ENCODE results near the gene GPRIN1. TPM values are rescaled to one million over a fixed set of nuclear protein-coding genes. Genes with fewer than 3 reads are reported as not detected.

GPRIN1 gene
- total RNA-seq, 3 donors from 2014 or later = 0.64 to 1.2 (median 0.98) TPM

DNA sequence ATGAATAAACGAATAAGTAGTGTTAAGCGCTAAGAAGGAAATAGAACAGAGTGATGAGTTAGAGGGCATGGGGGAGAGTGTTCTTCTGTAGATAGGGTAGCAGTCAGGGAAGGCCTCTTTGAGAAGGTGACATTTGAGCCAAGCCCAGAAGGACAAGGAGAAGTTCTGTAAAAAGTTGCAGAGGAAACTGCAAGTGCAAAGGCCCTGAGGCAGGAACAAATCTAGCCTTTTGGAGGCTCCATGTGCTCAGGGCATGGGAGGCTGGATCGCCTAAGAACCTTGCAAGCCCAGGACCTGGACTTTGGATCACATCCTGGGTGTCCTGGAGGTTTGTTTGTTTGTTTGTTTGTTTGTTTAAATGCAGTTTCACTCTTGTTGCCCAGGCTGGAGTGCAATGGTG, 28.5 kb upstream of the GPRIN1 start:
- intact Hi-C loops (cut with DNase I; ENCODE audit: low total_unique reads) = loop anchor here (5.0 kb wide), 1 partner anchor 346 kb away; no protein-coding TSS in a partner anchor
- Histone ChIP-seq H3K9me3 (no peaks in the 10 kb centered on the region), H3K4me3 (no peak overlapping the region), H3K4me1 (no peaks in the 10 kb centered on the region), H3K36me3 (no peaks in the 10 kb centered on the region), H3K27me3 (peaks cover 0 to 13% of the 10 kb centered on the region in 2 donors), H3K27ac (no peak overlapping the region)
- no peak for DNase-seq (ENCODE audit: low spot score in 2 of 2)
- TF ChIP-seq POLR2A (IDR thresholded peaks at IDR 0.05) (no peak), POLR2AphosphoS5 (IDR thresholded peaks at IDR 0.05) (no peak)
- TF ChIP-seq, protein P1, sequence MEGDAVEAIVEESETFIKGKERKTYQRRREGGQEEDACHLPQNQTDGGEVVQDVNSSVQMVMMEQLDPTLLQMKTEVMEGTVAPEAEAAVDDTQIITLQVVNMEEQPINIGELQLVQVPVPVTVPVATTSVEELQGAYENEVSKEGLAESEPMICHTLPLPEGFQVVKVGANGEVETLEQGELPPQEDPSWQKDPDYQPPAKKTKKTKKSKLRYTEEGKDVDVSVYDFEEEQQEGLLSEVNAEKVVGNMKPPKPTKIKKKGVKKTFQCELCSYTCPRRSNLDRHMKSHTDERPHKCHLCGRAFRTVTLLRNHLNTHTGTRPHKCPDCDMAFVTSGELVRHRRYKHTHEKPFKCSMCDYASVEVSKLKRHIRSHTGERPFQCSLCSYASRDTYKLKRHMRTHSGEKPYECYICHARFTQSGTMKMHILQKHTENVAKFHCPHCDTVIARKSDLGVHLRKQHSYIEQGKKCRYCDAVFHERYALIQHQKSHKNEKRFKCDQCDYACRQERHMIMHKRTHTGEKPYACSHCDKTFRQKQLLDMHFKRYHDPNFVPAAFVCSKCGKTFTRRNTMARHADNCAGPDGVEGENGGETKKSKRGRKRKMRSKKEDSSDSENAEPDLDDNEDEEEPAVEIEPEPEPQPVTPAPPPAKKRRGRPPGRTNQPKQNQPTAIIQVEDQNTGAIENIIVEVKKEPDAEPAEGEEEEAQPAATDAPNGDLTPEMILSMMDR (IDR thresholded peaks at IDR 0.05) = no peak

DNA sequence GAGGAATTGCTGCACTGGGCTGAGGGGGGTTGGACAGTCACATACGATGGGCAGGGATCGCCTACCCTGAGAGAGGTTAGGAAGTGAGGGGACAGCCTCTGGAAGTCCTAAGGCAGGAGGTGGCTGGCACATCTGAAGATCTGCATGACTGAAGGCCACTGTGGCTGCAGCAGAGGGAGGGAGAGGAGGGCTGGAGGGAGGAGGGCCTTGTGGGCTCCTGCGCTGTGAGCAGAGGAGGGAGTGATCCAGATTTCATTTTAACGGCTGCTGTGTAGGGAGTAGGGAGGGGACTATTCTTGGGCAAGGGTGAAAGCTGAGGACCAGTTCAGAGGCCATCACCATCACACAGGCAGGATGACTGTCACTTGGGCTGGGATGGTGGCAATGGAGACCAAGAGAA, 27.6 kb upstream of the GPRIN1 start:
- DNase-seq (ENCODE audit: low spot score in 2 of 2) = no peak
- H3K36me3 ChIP-seq = no peaks in the 10 kb centered on the region
- no peak overlapping the region for H3K27ac ChIP-seq
- H3K27me3 ChIP-seq = peaks cover 0 to 22% of the 10 kb centered on the region in 2 donors
- no peaks in the 10 kb centered on the region for H3K4me1 ChIP-seq
- intact Hi-C loops (cut with DNase I; ENCODE audit: low total_unique reads) = loop anchor here (5.0 kb wide), 1 partner anchor 345 kb away; no protein-coding TSS in a partner anchor
- TF ChIP-seq POLR2AphosphoS5 (IDR thresholded peaks at IDR 0.05) (no peak), POLR2A (IDR thresholded peaks at IDR 0.05) (no peak)
- TF ChIP-seq, protein P1 (IDR thresholded peaks at IDR 0.05) = no peak
- H3K4me3 ChIP-seq = no peak overlapping the region
- no peaks in the 10 kb centered on the region for H3K9me3 ChIP-seq

GRCh38 chr5:176636426-176636825, 26.5 kb upstream of the GPRIN1 start:
- DNase-seq (ENCODE audit: low spot score in 2 of 2) = no peak
- intact Hi-C loops (cut with DNase I; ENCODE audit: low total_unique reads) = loop anchor here (5.0 kb wide), 1 partner anchor 344 kb away; no protein-coding TSS in a partner anchor
- Histone ChIP-seq H3K4me3 (no peak overlapping the region), H3K4me1 (no peaks in the 10 kb centered on the region), H3K9me3 (no peaks in the 10 kb centered on the region), H3K27me3 (peaks cover 0 to 33% of the 10 kb centered on the region in 2 donors), H3K36me3 (no peaks in the 10 kb centered on the region), H3K27ac (no peak overlapping the region)
- TF ChIP-seq POLR2AphosphoS5 (IDR thresholded peaks at IDR 0.05) = no peak
- TF ChIP-seq, protein P1 (IDR thresholded peaks at IDR 0.05) = no peak

GRCh38 chr5:176633598-176633997, 23.6 kb upstream of the GPRIN1 start:
- no peak for DNase-seq (ENCODE audit: low spot score in 2 of 2)
- intact Hi-C loops (cut with DNase I; ENCODE audit: low total_unique reads) = no loop called here
- Histone ChIP-seq H3K4me3 (no peak overlapping the region), H3K4me1 (peaks cover 4 to 6% of the 10 kb centered on the region in 2 donors), H3K27me3 (peaks cover 6 to 62% of the 10 kb centered on the region in 2 donors), H3K27ac (no peak overlapping the region), H3K36me3 (no peaks in the 10 kb centered on the region), H3K9me3 (no peaks in the 10 kb centered on the region)
- TF ChIP-seq, protein P1 (IDR thresholded peaks at IDR 0.05) = no peak
- no peak for TF ChIP-seq POLR2A (IDR thresholded peaks at IDR 0.05)

DNA sequence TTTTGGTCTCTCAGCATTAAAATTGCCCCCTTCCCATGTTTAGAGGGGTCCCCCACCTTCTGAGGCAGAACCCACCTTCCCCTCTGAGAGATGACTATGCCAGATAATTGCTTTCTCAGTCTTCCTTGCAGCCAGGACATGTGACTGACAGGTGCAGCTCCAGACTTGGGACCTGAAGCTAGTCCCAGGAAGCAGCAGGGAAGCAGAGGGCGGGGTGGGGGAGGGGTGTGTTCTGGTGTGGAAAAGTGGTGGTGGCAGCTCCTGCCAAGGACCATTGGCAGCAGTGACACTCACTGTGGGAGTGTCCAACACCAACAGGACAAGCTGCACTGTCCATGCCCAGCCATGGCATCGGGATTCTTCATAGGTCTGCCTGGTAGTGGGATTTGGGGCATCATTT, 22.8 kb upstream of the GPRIN1 start:
- no peak for TF ChIP-seq POLR2AphosphoS5 (IDR thresholded peaks at IDR 0.05)
- TF ChIP-seq, protein P1 (IDR thresholded peaks at IDR 0.05) = no peak

More for the DNA sequence above, 22.8 kb upstream of the GPRIN1 start:
- Histone ChIP-seq H3K36me3 (no peaks in the 10 kb centered on the region), H3K27ac (no peak overlapping the region), H3K27me3 (peaks cover 6 to 69% of the 10 kb centered on the region in 2 donors), H3K9me3 (no peaks in the 10 kb centered on the region), H3K4me1 (peaks cover 4 to 6% of the 10 kb centered on the region in 2 donors), H3K4me3 (no peak overlapping the region)
- DNase-seq (ENCODE audit: low spot score in 2 of 2) = no peak
- intact Hi-C loops (cut with DNase I; ENCODE audit: low total_unique reads) = no loop called here

All from breast epithelium (tissue), 4 donors.